Keratinocyte (primary cell): Measurements from ENCODE around the gene UBE2D2. TPM values are rescaled to one million over a fixed set of nuclear protein-coding genes. Genes with fewer than 3 reads are reported as not detected.

Experiments
- DNase-seq: peaks from one replicate; pipeline ENCODE4 v3.0.0-alpha.2; 2011; ENCODE audit warnings: low read depth, missing footprints, low spot score
- FAIRE-seq: peaks from 2 replicates; lab custom pipeline; 2011; peaks lifted over from hg19 to GRCh38; lab: Jason Lieb, UNC
- H2AFZ ChIP-seq: 2 replicates; pipeline ENCODE4 v1.6.0; 2012; ENCODE audit warnings: low read length, control low read depth, inconsistent platforms; ENCODE audit not compliant: control insufficient read depth
- H3K27ac ChIP-seq: 2 replicates; pipeline ENCODE4 v1.5.1; 2011; ENCODE audit warnings: low read length; ENCODE audit not compliant: control insufficient read depth, insufficient read depth
- H3K27me3 ChIP-seq: 3 replicates; pipeline ENCODE4 v1.6.0; 2011; ENCODE audit warnings: low read length; ENCODE audit not compliant: control insufficient read depth, insufficient read depth; ENCODE audit errors: extremely low read depth
- H3K36me3 ChIP-seq, 2 experiments: 2 replicates in 1 of 2; 3 replicates in 1 of 2; pipeline ENCODE4 v1.5.1; 2011; ENCODE audit warnings: low read length in 2 of 2, mild to moderate bottlenecking in 1 of 2; ENCODE audit not compliant: control insufficient read depth in 2 of 2, insufficient read depth in 2 of 2; ENCODE audit errors: extremely low read depth in 1 of 2
- H3K4me1 ChIP-seq: 3 replicates; pipeline ENCODE4 v1.5.1; 2011; ENCODE audit warnings: low read length; ENCODE audit not compliant: control insufficient read depth, insufficient read depth; ENCODE audit errors: extremely low read depth
- H3K4me2 ChIP-seq: 3 replicates; pipeline ENCODE4 v1.6.0; 2011; ENCODE audit warnings: low read depth, low read length; ENCODE audit not compliant: control insufficient read depth, insufficient read depth; ENCODE audit errors: extremely low read depth
- H3K4me3 ChIP-seq, 3 experiments: fragments of 200-600 bp in 1 of 3; sonication (generic) in 1 of 3; 2 replicates in 2 of 3; 3 replicates in 1 of 3; pipeline ENCODE4 v1.5.1; 2011 to 2016; ENCODE audit warnings: low read length in 3 of 3, mild to moderate bottlenecking in 3 of 3, control low read depth in 2 of 3, inconsistent platforms in 1 of 3, low read depth in 1 of 3, mixed read lengths in 1 of 3, mixed run types in 1 of 3, moderate library complexity in 1 of 3; ENCODE audit not compliant: control insufficient read depth in 2 of 3, insufficient read depth in 2 of 3; ENCODE audit errors: extremely low read depth in 1 of 3
- H3K79me2 ChIP-seq: 2 replicates; pipeline ENCODE4 v1.6.0; 2012; ENCODE audit warnings: low read length; ENCODE audit not compliant: control insufficient read depth, insufficient read depth
- H3K9ac ChIP-seq: 3 replicates; pipeline ENCODE4 v1.6.0; 2011; ENCODE audit warnings: low read length; ENCODE audit not compliant: control insufficient read depth, insufficient read depth; ENCODE audit errors: extremely low read depth
- H3K9me1 ChIP-seq: 3 replicates; pipeline ENCODE4 v1.6.0; 2011; ENCODE audit warnings: low read length; ENCODE audit not compliant: control insufficient read depth, insufficient read depth; ENCODE audit errors: extremely low read depth
- H3K9me3 ChIP-seq: 2 replicates; pipeline ENCODE4 v1.5.1; 2012; ENCODE audit warnings: low read depth, low read length; ENCODE audit not compliant: control insufficient read depth
- H4K20me1 ChIP-seq: 3 replicates; pipeline ENCODE4 v1.6.0; 2011; ENCODE audit warnings: low read length; ENCODE audit not compliant: control insufficient read depth, insufficient read depth; ENCODE audit errors: extremely low read depth
- CTCF ChIP-seq, 3 experiments: IDR thresholded peaks in 1 of 3; conservative IDR thresholded peaks in 1 of 3; optimal IDR thresholded peaks in 1 of 3; 2 replicates in 2 of 3; 3 replicates in 1 of 3; pipeline versions ENCODE3 to v1.5.1; 2011; ENCODE audit warnings: low read length in 3 of 3, mild to moderate bottlenecking in 3 of 3, moderate library complexity in 2 of 3, control low read depth in 1 of 3, inconsistent platforms in 1 of 3; ENCODE audit not compliant: insufficient read depth in 2 of 3; ENCODE audit errors: extremely low read depth in 1 of 3
- EZH2 ChIP-seq: IDR thresholded peaks from one replicate; pipeline ENCODE4 v1.6.1; 2012; ENCODE audit warnings: inconsistent platforms, mild to moderate bottlenecking, low read length, moderate library complexity
- dilution Hi-C: fragments of 300-500 bp; cut with MboI; formaldehyde crosslinking; loops from one replicate; pipeline ENCODE4 v1.7.0; 2020; ENCODE audit warnings: low sequenced_read_pairs; ENCODE audit not compliant: extremely low pct_ligation_motif_present
- polyA plus RNA-seq, 5 experiments: library from polyadenylated mRNA; depleted of rRNA in 3 of 5; stranded (reverse) in 3 of 5; stranded (forward) in 1 of 5; unstranded in 1 of 5; fragments of >200 nt; gene quantifications; 1 replicate in 1 of 5; 2 replicates in 3 of 5; 3 replicates in 1 of 5; pipeline versions ENCODE4 v1.2.1 to v1.2.3, GENCODE V29; 2011 to 2012; ENCODE audit warnings: missing spikeins in 2 of 5, low read depth in 1 of 5, low replicate concordance in 1 of 5

UBE2D2 gene
- polyA plus RNA-seq, 1 donor (not counting 4 experiments of a cell fraction or from before 2014, with no cell fraction given), result 127 TPM

GRCh38 chr5:139575313-139575646, 14.1 kb downstream of the UBE2D2 start:
- peaks cover 8% of the 10 kb centered on the region for H4K20me1 ChIP-seq
- no peak overlapping the region for H3K27ac ChIP-seq
- no peaks in the 10 kb centered on the region for H3K9me1 ChIP-seq
- no peak for TF ChIP-seq EZH2
- no peak for TF ChIP-seq CTCF (optimal IDR thresholded peaks at IDR 0.05 in 1 of 3, IDR thresholded peaks at IDR 0.05 in 1 of 3, conservative IDR thresholded peaks at IDR 0.05 in 1 of 3; ENCODE audit: extremely low read depth in 1 of 3, insufficient read depth in 2 of 3, low read length in 3 of 3)
- no peak overlapping the region for H3K4me2 ChIP-seq
- DNase-seq (no peak), FAIRE-seq (no peak)
- H3K4me3 ChIP-seq, result no peak overlapping the region
- dilution Hi-C loops, result loop anchor here (10.0 kb wide), 1 partner anchor 70 kb away; no protein-coding TSS in a partner anchor
- no peaks in the 10 kb centered on the region for H3K9me3 ChIP-seq
- peaks cover 95% of the 10 kb centered on the region for H3K79me2 ChIP-seq
- peaks cover 10% of the 10 kb centered on the region for H3K4me1 ChIP-seq
- H3K9ac ChIP-seq, result no peak overlapping the region
- no peak overlapping the region for H2AFZ ChIP-seq
- H3K27me3 ChIP-seq, result no peaks in the 10 kb centered on the region
- H3K36me3 ChIP-seq, result peaks cover 0 to 5% of the 10 kb centered on the region in 2 experiments

GRCh38 chr5:139575751-139576150, 14.6 kb downstream of the UBE2D2 start:
- Histone ChIP-seq H2AFZ (no peak overlapping the region), H3K27me3 (no peaks in the 10 kb centered on the region), H3K9ac (no peak overlapping the region), H3K79me2 (peaks cover 95% of the 10 kb centered on the region), H3K4me1 (peaks cover 10% of the 10 kb centered on the region), H3K4me2 (no peak overlapping the region), H3K4me3 (no peak overlapping the region), H3K9me1 (no peaks in the 10 kb centered on the region), H3K36me3 (peaks cover 0 to 5% of the 10 kb centered on the region in 2 experiments), H3K9me3 (no peaks in the 10 kb centered on the region), H3K27ac (no peak overlapping the region), H4K20me1 (peaks cover 8% of the 10 kb centered on the region)
- no peak for DNase-seq
- dilution Hi-C loops, result loop anchor here (10.0 kb wide), 1 partner anchor 71 kb away; no protein-coding TSS in a partner anchor
- FAIRE-seq, result no peak
- TF ChIP-seq EZH2 (no peak), CTCF (optimal IDR thresholded peaks at IDR 0.05 in 1 of 3, IDR thresholded peaks at IDR 0.05 in 1 of 3, conservative IDR thresholded peaks at IDR 0.05 in 1 of 3; ENCODE audit: extremely low read depth in 1 of 3, insufficient read depth in 2 of 3, low read length in 3 of 3) (no peak)
